Stimulated activated CD4-positive, alpha-beta T cell treated with anti-CD3 and anti-CD28 coated beads, Interleukin-1b, Interleukin-23, amount 100 ng/mL, for 1 hour (primary cell): Measurements from ENCODE around the gene TNFRSF12A.

Source experiments
- DNase-seq, 2 donors: peaks; one replicate each; pipeline ENCODE4 v3.0.0-alpha.2; 2020; ENCODE audit warnings: low read depth in 2 of 2

Gene TNFRSF12A

DNA sequence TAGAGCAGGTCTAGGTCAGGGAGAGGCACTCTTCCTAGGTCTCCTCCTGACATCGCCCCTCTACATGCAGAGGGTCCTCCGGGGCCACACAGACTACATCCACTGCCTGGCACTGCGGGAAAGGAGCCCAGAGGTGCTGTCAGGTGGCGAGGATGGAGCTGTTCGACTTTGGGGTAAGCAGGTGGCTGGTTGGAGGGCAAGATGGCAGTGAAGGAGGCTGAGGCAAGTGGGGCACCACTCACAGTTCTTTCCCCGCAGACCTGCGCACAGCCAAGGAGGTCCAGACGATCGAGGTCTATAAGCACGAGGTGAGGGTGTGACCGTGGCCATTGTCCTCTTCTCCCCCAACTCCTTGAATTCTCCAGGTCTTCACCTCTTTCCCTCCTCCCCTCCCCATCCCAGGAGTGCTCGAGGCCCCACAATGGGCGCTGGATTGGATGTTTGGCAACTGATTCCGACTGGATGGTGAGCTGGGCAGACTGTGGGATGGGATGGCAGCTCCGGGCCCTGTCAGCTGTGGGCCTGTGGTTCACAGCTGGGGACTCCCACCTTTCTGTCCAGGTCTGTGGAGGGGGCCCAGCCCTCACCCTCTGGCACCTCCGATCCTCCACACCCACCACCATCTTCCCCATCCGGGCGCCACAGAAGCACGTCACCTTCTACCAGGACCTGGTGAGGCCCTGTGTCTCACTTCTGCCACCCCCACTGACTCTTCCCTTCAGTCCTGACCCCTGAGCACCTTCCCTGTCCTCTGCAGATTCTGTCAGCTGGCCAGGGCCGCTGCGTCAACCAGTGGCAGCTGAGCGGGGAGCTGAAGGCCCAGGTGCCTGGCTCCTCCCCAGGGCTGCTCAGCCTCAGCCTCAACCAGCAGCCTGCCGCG lies 6.7 kb downstream of the TNFRSF12A start:
- no peak for DNase-seq

DNA sequence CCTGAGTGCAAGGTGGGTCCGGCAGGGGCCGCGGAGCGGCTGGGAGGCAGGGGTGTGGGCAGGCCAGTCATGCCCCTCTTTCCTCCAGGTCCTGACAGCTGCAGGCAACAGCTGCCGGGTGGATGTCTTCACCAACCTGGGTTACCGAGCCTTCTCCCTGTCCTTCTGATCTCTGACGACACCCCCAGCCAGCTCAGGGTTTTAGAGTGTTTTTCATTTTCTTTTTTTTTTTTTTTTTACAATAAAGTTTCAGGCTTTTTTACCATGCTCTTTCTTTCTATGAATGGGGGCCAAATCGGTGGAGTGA lies 7.3 kb downstream of the TNFRSF12A start:
- DNase-seq: no peak

DNA sequence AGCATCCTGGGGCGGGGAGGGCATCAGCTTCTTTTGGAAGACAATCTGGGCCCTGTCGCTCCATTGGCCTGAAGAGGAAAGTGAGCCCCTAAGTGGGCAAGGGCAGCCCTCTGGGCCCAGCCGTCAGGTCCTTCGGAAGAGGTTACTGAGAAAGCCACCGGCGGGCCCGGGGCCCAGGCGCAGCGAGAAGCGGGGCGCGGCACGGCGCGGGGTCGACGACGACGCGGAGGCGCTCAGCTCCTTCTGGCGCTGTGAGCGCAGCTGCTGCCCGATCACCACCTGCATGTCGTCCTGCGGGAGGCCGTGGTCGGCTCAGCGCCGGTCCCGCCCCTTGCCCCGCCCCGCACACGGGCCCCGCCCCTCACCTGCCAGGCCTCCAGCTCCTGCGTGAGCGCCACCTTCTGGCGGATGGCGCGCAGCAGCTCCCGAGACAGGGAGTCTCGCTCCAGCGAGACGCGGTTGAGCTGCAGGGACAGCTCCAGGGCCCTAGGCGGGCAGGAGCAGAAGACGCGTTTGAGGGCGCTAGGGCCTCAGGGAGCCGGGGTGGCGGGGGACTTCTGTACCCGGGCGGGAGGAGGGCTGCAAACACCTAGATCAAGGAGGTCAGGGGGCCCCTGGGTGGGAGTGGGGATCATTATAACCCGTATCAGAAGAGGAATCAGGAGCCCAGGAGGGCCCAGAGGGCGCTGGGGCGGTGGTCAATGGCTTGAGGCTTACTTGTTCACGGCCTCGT lies 8.0 kb downstream of the TNFRSF12A start:
- peak; percentile 77 to 83 for DNase-seq

DNA sequence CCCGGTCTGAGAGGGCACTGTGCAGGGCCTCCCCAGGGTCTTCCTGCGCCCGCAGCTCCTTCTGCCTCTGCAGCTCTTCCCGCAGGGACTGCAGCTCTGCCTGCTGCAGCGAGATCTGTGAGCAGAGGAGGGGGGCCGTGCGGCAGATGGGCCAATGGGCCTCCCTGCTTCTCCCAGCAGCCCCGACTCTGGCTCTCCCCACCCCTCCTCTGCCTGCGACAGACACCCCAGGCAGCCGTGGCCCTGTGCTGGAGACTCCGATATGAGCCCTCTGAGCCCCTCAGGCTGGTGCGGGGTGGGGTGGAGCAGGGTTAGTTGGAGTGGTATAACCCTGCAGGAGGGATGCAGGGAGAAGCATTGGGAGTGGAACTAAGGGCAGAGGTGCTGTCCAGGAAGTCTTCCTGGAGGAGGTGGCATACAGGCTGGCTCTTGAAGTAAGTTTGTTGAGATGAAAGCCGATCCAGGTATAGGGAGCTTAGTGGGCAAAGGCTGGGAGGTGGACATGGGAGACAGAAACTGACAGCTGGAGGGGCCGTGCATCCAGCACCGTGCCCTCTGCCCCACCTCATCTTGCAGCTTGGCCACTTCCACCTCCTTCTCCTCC lies 8.7 kb downstream of the TNFRSF12A start:
- DNase-seq: no peak

DNA sequence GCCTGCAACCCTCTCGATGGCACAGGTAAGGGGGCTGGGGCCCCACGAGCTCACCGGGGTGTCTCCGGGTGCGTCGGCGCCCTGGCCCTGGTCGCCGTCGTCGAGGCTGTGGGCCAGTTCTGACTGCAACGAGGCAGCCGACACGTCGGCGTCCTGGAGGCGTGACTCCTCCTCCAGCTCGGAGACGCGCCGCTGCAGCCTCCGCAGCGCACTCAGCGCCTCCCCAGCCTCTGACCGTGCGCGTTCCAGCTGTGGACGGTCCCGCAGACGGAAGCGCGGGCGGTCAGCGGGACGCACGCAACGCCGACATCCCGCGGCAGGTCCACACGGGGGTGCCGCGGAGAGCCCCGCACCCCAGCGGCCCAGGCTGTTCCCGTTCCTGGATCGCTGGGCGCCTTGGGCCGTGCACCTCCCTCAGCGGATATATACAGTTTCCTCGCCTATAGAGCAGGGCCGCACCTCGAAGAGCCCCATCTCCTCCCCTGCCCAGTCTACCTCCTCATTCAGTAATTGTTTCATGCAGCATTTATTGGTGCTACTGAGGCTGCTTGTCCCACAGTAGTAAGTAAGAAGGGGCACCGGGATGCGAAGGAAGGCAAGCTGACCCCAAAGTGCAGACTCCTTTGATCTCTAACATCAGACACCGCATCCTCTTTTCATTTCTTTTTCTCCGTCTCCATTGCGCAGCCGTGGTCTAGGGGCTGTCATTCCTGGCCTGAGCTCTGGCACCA lies 9.5 kb downstream of the TNFRSF12A start:
- DNase-seq: no peak

DNA sequence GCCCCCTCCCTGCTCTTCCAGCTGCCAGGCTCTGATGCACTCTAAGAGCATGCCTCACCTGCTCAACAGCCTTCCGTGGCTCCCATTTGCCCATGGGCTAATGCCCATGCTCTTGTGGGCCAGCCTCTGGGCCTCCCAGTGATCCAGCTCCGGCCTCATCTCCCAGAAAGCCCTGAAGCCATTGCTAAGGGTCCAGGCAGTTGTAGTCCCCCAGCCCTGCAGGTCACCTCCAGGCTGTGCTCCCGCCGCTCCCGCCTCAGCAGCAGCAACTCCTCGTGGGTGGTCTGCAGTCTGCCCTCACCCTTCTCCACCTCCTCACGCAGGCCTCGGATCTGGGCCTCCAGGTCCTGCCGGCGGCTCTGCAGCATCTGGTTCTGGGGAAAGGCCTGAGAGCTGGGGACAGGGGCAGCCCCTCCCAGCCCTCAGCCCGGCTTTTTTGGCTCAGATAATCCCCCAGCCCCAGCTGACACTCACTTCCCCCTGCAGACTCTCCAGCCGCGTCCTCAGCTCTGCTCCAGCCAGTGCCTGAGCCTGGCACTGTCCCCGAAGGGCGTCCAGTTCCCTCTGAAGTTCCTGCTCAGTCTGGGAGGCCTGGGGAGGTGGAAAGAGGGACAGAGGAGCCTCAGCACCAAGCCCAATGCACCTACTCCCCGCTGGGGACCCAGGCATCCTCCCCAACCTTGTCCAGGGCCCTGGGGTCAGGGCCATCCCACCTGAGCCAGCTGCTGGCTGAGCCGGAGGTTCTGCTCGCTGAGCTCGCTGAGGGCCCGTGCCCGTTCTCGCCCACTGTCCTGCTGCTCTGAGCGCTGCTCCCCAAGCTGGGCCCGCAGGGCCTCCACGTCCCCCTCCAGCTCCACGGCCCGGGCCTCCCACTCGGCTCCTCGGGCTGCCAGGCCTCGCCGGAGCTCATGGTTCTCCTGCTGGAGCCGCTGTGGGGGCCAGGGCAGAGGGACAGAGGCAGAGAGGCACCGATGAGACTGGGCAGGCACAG lies 10.3 kb downstream of the TNFRSF12A start:
- no peak for DNase-seq

DNA sequence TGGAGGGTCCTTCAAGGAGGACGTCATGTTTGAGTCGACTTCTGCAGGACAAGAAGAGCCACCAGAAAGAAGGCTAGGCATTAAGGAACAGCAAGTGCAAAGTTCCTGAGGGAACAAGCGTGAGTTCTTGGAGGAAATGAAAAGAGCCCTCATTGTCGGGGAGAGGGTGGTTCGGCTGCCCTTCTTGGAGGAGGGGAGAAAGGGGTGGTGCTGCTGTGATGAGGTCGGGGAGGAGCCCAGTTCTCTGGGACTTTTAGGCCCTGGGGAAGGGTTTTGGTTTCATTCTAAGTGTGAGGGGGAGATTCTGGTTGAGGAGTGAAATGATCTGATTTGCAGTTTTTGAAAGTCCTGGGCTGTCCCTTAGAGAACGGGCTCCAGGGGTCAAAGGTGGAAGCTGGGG lies 12.5 kb downstream of the TNFRSF12A start:
- no peak for DNase-seq

DNA sequence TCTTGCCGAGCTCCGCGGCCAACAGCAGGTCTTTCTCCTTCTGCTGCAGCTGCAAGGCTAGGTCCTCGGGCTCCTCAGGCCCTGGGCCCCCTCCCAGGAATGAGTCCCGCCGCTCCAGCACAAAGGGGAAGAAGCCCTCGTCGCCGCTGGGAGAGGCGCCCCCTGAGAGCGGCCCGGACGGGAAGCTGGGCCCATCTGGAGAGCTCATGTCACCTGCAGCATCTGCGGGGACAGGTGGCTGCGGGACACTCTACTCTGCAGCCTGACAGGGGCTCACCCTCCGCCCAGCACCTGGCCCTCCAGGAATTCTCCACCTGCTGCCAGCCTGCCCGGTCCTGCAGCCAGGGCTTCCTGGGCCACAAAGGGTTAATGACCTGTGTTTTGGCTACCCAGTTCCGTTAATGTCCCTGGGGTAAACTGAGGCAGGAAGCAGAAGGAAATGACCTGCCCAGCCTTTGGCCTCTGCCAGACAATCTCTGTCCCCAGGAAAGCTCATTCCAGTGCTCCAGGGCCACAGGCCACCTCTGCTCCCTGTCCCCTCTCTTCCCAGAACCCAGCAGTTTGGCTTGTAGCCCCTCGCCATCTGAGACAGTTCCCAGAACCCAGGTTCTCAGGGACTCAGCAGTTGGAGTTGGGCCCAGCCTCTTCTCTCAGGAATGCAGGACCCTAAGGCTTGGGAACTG lies 15.3 kb downstream of the TNFRSF12A start:
- no peak for DNase-seq

DNA sequence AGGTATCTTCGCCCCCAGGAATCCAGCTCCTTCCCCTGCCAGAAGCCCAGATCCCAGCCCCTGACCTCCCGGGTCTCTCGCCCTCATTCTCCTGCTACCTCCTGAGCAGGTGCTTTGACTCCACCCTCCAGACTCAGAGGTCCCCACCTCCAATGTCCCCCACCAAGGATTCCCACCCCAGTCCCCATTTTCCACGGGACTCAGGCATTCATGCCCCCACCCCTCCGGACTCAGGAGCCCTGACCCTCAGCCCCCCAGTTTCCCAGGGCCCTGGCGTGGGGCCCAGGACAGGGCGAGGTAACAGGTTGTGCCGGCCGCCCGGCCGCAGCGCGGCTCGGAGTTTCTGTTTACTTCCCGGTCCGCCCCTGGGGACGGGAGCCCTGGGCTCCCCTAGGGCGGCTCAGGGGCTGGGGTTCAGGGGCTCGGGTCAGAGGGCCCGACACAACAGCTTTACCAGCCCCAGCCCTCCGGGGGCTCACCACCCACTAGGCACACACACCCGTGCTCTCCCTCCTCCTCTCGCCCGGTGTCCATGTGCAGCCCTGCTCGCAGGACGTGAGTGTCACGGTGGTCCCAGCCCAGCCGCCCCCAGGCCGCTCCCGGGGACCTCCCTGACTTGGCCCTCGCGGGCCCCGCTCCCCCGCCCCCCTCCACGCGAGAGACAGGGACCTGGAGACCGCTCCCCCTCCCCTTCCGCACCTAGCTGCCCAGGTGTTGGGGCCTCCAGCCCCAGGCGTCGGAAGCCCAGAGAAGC lies 16.0 kb downstream of the TNFRSF12A start:
- DNase-seq: no peak

DNA sequence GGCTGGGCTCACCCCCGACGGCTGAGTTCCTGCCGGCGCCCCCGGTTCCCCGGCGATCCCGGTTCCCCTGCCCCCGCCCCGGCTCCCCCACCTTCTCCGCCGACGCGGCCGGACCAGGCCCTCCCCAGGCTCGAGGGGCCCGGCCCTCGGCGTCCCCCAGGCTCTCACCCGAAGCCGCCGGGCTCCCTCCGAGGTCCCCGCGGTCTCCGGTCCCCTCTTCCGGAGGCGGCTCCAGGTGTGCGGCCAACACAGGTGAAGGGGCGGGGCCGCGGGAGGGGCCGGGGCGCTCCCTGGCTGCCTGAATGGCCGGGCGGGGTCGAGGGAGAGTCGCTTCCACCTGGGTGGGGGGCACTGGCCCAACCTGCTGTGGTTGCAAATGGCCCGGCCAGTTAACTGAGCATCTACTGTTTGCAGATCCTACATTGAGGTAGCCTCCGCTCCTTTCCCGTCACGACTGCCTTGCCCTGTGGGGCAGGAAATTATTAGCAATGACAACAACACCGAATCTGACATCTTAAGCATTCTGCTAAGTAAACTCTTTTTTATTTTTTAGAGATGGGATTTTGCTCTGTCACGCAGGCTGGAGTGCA lies 16.7 kb downstream of the TNFRSF12A start, which contains the start of gene BICDL2:
Gene BICDL2, minus strand, starts transcription at position 219 of the 590 bp plus-strand sequence. CDS start 1,448 bp downstream, outside the sequence.
- DNase-seq: no peak

DNA sequence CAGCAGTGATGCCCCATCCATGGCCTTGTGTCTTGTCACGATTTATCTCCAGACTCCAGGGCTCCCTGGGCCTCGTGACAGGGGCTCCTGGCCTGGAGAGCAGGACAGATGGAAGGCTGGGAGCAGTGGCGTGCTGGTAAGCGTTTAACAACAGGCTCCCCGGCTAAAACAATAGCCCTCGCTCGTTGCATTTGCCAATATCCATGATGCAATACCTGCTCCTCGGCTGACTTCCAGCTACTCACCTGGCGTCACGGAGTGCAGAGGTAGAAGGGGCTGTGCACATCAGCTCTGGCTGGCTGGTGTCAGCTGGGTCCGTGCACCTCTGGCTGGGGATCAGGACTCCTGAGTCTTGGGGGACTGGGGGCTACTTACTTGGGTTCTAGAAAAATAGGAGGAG lies 18.1 kb downstream of the TNFRSF12A start:
- no peak for DNase-seq

DNA sequence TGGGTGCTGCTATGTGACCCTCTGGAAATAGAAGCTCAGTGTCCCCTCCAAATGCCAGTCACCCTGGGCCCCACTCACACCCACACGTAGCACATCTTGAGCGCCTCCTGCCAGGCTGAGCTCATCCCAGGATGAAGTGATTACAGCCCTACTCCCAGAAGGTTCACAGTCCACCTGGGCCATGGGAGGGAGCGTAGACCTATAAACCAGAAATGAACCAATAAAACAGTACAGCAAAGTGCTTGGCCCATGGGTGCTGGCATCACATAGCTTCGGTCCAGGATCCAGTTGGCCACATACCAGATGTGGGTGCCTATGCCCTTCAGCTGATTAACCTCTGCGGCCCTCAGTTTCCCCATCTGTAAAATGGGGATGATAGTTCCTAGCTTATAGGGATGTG lies 18.7 kb downstream of the TNFRSF12A start:
- no peak for DNase-seq

DNA sequence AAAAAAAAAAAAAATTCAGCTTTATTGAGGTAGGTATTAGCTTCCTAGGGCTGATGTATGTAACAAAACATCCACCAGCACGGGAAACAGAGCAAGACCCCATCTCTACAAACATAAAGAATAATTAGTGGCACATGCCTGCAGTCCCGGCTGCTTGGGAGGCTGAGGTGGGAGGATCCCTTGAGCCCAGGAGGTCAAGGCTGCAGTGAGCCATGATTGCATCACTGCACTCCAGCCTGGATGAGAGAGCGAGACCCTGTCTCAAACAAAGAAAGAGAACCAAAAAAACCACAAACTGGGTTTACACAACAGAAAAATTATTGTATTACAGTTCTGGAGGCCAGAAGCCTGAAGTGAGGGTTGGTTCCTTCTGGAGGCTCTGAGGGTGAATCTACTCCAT lies 22.2 kb downstream of the TNFRSF12A start:
- DNase-seq: no peak

DNA sequence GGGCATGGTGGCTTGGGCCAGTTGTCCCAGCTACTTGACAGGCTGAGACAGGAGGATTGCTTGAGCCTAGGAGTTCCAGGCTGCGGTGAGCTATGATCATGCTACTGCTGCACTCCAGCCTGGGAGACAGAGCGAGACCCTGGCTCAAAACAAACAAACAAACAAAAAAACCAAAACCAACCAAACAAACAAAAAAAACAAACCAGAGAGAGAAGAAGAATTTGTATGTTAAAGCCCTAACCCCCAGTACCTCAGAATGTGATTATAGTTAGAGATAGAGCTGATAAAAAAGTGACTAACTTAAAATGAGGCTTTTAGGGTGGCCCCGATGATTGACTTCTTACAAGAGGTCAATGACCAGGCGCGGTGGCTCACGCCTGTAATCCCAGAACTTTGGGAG lies 24.5 kb downstream of the TNFRSF12A start:
- DNase-seq: no peak

DNA sequence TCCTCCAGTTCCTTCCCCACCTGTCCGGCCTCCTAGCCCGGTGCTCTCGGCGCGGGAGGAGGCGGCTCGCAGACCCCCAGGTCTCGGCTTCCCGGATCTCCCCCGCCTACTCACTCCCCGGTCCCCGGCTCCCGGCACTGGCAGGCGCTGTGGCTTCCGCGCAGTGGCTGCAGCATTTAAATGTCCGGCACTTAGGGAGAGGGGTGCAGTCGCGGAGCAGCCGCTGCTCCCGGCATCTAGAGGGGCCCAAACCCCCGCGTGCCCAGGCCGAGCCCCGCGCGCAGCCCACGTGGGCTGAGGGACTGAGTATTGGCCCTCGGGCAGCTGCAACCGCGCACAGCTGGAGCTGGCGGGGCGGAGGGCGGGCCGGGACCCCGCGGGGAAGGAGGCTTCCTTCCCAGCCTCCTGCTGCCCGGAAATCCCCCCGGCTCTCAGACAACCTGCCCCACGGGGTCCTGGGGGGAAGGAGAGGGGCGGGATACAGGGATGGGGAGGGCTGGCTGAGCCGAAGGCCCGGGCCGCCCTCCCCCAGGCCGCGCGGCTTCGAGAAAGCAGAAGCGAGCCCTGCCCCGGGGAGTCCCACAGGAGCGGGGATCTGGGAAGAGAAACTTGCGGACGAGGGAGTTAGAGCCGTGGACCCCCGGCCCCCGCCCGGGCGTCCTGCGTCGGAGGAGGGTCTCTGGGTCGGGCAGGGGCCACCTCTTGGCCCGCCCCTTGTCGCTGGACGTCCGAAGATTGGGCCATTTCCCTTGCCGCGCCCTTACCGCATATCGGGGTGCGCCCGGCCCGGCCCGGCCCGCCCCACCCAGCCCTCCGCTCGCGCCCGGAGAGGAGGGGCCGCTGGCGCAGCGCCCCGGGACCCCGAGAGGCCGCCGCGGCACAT lies 25.8 kb downstream of the TNFRSF12A start, which contains the start of gene MMP25:
Gene MMP25, plus strand, starts transcription at position 804 of the 883 bp plus-strand sequence. CDS start 357 bp downstream, outside the sequence.
- no peak for DNase-seq

DNA sequence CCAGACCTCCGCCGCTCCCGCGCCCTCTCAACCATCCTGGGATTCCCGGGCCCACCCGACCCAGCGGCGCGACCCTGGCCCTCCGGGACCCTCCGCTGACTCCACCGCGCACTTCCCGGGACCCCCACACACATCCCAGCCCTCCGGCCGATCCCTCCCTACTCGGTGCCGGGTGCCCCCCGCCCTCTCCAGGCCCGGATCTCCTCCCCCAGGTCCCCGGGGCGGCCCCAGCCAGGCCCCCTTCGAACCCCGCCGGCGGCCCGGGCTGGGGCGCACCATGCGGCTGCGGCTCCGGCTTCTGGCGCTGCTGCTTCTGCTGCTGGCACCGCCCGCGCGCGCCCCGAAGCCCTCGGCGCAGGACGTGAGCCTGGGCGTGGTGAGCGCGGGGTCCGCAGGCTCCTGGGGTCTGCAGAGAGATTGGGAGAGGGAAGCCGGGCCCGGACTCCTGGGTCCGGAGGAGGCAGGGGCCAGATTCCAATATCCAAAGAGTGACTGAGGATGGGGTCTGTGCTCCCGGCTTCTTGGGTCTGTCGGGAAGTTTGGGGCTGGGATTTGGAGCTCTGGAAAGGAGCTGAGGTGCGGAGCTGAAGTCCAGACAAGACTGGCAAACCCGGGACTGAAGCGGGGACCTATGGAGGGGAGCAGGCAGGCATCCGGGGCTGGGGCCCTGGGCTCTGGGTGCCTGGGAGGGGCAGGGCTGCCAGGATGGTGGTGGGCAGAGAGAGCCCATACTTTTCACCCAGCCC lies 26.6 kb downstream of the TNFRSF12A start:
- no peak for DNase-seq

DNA sequence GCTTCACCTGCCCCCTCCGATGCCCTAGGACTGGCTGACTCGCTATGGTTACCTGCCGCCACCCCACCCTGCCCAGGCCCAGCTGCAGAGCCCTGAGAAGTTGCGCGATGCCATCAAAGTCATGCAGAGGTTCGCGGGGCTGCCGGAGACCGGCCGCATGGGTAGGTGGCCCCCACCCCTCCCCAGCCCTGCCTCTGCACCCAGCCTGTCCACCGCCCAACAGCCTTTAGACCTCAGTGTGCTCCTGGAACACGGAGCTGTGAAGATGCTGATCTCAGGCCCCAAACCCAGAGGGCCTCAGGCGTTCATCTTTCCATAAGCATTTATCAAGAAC lies 27.2 kb downstream of the TNFRSF12A start:
- DNase-seq: no peak
